ENCODE results near the gene OSBPL2.

DNA sequence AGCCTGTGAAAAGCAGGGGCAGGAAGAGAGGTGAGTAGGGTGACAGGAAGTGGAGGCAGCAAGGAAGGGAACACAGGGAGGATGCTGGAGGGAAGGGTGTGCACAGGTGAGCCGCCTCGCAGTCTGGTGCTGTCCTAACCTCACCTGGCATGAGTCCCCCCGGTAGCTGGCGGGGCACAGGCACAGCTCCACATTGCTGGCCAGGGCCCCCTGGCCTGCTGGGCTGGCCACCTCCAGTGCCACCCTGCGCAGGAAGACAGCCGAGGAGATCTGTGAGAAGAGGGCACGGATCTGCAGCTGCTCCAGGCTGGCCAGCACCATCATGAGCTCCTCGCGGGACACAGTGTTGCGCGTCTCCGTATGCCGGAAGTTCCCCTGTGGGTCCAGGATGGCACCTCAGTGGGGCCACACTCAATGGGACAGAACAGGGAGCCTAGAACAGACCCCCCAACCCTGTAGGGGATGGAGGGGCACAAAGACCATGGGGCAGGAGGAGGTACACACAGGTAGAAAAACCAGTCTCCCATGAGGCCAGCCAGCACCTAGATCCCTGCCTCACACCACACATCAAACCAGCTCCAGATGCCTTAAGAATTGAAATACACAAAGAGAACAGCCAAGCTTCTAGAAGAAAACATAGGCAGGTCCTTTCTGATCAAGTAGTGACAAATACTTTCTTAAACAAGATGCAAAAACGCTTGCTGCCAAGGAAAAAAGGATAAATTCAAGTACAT, 87.0 kb downstream of the OSBPL2 start:
- TF ChIP-seq CTCF (conservative IDR thresholded peaks at IDR 0.05 in 1 of 2, IDR thresholded peaks at IDR 0.05 in 1 of 2; ENCODE audit: low read depth in 1 of 2, low read length in 2 of 2), result no peak
- no peak for TF ChIP-seq EZH2 (IDR thresholded peaks at IDR 0.05; ENCODE audit: low read length, missing control alignments)
